ENCODE measurements around the gene EMP3.

Gene EMP3

DNA sequence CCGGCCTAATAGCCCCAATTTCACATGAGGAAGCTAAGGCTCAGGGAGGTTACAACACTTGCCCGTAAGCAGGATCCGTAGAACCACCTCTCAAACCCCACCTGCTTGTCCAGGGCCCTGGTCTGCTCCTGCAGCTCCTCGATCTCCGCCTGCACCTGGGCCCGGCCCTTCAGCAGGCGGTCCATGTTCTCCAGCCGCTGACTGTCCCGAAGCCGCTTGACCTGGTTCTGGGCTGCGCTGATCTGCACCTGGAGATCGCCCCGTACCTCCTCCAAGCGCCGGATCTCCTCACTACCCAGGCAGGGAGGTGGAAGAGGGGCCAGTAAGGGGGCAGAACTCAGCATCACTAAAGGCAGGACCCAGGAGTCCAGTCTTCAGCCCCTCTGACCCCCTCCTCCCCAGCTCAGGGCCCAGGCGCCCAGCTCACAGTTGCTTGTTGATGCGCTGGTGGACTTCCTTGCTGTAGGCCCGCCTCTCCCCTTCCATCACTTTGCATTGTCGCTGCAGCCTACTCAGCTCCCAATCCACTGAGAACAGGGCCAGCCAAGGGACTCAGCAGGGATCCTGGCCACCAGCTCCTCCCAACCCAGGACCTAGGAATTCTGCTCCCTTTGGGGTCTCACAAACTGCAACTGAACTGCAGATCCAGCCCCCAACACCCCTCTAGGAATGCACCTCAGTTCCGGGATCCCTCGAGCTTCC is 6.9 kb upstream of the EMP3 start:
- no peak for DNase-seq

DNA sequence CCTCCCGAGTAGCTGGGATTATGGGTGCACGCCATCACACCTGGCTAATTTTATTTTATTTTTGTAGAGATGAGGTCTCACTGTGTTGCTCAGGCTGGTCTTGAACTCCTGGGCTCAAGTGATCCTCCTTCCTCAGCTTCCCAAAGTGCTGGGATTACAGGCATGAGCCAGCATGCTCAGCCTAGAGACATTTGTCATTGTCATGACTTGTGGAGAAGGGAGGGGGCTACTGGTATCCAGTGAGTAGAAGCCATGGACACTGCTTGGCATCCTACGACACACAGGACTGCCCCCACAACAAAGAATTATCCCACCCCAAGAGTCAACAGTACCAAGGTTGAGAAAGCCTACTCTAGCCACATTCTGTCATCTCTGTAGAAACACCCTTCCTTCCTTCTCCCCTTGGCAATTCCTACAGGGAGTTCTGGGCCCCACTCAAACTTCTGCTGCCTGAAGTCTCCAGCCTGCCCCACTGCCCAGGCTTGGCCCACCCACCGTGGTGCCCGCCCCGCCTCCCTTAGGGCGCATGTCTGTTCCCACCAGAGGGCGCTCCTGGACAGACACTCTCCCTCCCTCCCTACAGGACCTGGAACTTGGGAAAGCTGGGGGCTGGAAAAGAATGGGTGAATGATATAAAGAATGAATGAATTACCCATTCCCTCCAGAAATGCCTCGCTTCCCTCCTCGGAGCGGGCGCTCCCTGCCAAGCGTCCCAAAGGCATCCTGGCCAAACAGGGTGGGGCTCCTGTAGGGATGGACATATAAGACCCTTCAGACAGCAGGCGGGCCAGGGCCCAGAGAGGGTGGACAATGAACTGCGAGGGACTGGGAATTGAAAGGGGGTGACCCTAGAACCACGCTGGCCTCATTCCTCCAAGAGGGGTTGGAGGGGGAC is 5.5 kb upstream of the EMP3 start:
- DNase-seq, result peak; percentile 67

GRCh38 chr19:48321372-48321621 is 4.1 kb upstream of the EMP3 start:
- DNase-seq, result peak; percentile 68

DNA sequence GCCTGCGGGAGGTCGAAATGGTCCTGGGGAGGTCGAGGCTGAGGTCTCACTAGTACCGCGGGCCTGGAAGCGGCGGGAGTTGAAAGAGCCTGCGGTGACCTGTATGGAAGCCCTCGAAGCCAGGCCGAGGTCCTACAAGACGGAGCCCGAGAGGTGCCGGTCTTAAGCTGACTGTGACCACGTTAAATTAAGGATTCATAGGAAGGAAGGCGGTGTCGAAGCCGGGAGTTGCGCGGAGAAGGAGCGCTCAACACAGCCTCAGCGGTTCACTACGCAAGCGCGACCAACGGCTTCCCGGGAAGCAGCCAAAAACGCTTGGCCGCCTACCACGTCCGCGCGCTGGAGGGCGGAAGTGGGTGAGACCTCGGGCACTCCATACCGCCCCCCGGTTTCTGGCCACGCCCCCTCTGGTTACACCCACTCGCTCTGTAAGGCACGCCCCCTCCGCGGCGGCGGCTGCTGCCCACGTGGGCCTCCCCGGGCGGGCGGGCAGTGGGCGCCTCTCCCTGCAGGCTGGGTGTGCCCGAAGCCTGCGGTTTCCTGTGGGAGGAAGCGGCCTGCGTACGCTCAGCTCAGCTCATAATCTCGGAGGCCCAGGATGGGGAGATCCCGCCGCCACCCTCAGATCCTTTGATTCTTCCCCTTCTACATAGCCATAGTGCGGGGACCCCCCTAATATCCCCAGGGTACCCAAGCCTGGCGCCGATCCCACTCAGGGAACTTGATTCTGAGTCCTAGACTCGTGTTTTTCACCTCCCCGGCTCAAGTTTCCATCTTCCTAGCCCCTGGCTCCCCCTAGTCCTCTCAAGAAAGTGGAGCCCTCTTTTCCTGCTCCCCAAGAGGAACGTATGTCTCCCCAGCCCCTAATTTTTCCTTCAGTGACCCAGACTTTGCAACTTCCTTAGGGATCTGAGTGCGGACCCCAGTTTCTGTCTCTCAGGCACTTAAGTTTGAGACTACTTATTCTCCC is 3.4 kb upstream of the EMP3 start:
- DNase-seq, result peak; percentile 97

GRCh38 chr19:48329167-48329891 is 4.0 kb downstream of the EMP3 start:
- no peak for DNase-seq

DNA sequence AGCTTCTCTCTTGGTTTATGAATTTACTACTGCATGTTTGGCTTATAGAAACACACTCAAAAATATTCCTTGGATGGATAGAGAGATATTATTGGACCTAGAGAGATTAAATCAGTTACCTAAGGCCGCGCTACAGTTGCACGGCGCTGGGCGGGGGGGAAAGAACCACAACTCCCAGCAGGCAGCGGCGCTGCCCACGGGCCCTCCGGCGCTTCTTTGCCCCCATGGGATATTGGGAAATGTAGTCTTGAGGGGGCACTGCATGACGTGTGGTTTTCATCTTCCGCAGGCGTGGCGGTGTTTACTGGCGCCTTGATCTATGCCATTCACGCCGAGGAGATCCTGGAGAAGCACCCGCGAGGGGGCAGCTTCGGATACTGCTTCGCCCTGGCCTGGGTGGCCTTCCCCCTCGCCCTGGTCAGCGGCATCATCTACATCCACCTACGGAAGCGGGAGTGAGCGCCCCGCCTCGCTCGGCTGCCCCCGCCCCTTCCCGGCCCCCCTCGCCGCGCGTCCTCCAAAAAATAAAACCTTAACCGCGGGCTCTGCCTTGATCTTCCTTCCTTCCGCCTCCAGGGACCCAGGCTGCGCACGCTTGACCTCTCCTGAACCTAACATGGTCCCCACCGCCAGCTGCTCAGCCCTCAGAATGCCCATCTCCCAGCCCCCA is 4.8 kb downstream of the EMP3 start:
- DNase-seq, result peak; percentile 92

GRCh38 chr19:48332351-48332661 is 7.0 kb downstream of the EMP3 start:
- DNase-seq, result no peak

DNA sequence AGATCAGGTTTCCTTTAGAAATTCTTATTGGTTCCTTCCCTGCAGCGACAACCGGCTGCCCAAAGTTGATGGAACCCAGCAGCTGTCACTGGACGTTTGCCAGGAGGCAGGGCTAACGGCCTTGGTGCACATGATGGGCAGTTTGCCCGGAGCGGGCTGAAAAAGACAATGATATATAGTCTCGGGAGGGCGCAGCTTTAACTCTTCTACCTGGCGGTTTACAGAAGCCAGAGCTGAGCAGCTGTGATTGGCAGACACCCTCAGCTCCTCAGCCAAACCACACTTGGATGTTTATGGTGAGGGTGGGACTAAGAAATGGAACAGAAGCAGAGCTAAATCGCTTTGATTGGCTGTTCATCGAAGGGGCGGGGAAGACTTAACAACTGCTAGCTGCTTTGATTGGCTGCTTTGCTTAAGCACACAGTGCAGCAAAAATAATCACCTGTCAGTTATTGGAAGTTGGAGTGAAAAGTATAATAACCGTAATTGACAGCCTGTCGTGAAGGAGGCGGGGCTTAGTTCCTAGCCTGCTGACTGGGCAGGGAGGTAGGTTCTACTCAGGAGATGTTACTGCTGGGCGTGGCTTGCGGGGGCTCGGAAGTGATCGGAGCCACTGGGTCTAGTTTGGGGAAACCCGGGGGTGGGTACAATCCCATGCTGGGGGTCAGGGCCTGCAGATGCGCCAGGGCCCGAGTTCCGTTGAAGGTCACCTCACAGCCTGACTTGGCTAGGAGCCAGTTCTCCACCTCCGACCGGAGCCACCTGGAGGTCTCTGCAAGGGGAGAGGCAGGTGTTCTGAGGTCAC is 7.5 kb downstream of the EMP3 start:
- peak; percentile 89 for DNase-seq

DNA sequence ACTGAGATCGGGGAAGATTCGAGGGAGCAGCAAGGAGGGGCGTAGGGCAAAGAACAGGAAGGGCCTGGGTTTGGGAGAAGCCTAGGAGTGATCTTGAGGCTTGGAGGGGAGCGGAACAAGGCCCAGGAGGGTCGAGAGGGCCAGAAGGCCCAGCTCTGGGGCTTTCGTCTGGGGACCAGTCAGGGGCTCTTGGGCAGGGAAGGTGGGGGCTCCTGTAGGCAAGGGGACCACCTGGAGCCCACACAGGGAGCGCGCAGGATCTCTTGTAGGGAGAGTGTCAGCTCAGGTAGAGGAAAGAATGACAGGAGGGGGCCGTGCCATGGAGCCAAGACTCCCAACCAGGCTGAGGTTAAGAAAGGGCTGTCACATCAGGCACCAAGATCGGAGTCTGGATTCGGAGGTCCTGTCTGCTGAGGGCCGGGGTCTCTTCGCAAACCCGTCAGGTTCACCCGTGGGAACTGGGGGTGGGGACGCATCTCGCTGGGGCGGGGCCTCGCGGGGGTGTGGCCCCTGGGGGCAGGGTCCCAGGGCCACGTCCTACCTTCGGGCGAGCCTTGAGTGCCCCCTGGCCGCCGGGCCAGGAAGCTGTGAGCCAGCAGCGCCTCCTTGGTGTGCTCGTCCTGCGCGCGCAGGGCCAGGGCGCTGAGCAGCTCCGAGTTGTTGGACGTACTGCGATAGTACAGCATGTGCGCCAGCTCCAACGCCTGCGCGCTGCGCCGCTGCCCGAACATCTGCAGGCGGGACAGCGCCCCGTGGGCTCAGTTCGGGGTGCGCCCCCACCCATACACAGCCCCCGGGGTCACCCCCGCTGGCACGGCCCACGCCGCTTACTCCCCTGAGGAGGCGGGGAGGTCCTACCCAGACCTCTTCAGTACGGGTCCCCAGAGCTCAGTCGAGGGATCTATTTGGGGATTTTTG is 8.4 kb downstream of the EMP3 start:
- DNase-seq, result peak; percentile 79

DNA sequence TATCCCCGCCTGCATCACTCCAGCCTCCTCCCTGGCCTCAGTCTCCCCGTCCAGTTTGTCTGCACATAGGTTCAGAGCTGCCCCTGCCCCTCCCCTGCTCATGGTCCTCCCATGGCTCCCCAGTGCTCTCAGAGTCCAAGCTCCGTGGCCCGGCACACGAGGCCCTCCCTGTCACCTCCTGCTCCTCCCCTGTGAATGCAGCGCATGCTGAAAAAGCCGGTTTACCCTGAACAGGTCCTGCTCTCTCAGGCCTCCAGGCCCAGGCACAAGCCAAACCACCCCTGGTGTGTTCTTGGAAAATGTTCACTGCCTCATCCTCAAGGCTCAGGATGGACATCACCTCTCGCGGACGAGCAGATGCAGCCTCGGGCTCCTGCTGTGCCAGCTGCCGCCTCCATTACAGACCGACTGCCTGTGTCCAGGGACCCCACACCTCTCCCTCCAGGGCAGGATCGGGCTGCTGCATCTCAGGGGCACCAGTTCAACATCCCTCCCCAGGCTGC is 13.0 kb downstream of the EMP3 start:
- no peak for DNase-seq

GRCh38 chr19:48338802-48339503 is 13.6 kb downstream of the EMP3 start:
- no peak for DNase-seq

- DNase-seq, result no peak
These were observed 15.6 kb downstream of the EMP3 start for GRCh38 chr19:48340995-48341394.

- no peak for DNase-seq
These were observed 16.4 kb downstream of the EMP3 start for GRCh38 chr19:48341515-48342413.

- no peak for DNase-seq
These were observed 17.0 kb downstream of the EMP3 start for GRCh38 chr19:48342414-48342738.

GRCh38 chr19:48342841-48343540 is 17.6 kb downstream of the EMP3 start:
- no peak for DNase-seq

GRCh38 chr19:48344892-48345291 is 19.5 kb downstream of the EMP3 start:
- no peak for DNase-seq

GRCh38 chr19:48346191-48346590 is 20.8 kb downstream of the EMP3 start:
- no peak for DNase-seq

- DNase-seq, result no peak
These were observed 22.7 kb downstream of the EMP3 start for GRCh38 chr19:48348045-48348444.
